GM12892 (cell line): Measurements from ENCODE around the gene LDB1.

Experiments used
- POLR2A ChIP-seq: IDR thresholded peaks from 2 replicates; pipeline ENCODE4 v1.6.1; 2011; ENCODE audit warnings: low read depth, low read length, control low read depth
- POLR2AphosphoS5 ChIP-seq: IDR thresholded peaks from 2 replicates; pipeline ENCODE4 v1.6.1; 2011; ENCODE audit warnings: low read depth, low read length, control low read depth

- peak; percentile 87 for TF ChIP-seq POLR2A
- peak; percentile 75 for TF ChIP-seq POLR2AphosphoS5
Observed at GRCh38 chr10:102114861-102115618, 5.1 kb downstream of the LDB1 start.
